ENCODE measurements around the gene ZNF337.
"Not testable (repeated sequence)": the region's sequence is repeated elsewhere in the genome, so short reads cannot be mapped to it uniquely, and the experiment has no call there.

GRCh38 chr20:25630615-25631014 lies 66.0 kb downstream of the ZNF337 start:
- not testable (repeated sequence) for TF ChIP-seq CTCF, POLR2A (IDR thresholded peaks at IDR 0.05)
